ENCODE results near the gene GPRASP1. TPM values are rescaled to one million over a fixed set of nuclear protein-coding genes. Genes with fewer than 3 reads are reported as not detected.

The GPRASP1 gene
- total RNA-seq, 2 experiments from 2014 or later, result 0.97 to 1.3 TPM

GRCh38 chrX:102684772-102685520, 33.7 kb downstream of the GPRASP1 start:
- POLR2A ChIA-PET, result no interaction called here
- CTCF ChIA-PET, result no interaction called here

GRCh38 chrX:102694749-102695148, 43.5 kb downstream of the GPRASP1 start:
- CTCF ChIA-PET, result no interaction called here
- POLR2A ChIA-PET, result no interaction called here

- ChIA-PET POLR2A (no interaction called here), CTCF (no interaction called here)
These were observed 45.0 kb downstream of the GPRASP1 start for GRCh38 chrX:102696306-102696705.

GRCh38 chrX:102697494-102697893, 46.2 kb downstream of the GPRASP1 start:
- CTCF ChIA-PET, result no interaction called here
- POLR2A ChIA-PET, result no interaction called here

Other genes with a start within 250 kb of the GPRASP1 start
- gene NXF2B, start 211.5 kb upstream of the GPRASP1 start, total RNA-seq, result not detected
- gene TCP11X2, start 179.7 kb upstream of the GPRASP1 start, total RNA-seq, result not detected
- gene TMSB15A, start 134.7 kb upstream of the GPRASP1 start, total RNA-seq, result under 1 TPM in 1 of 2 experiments, not detected in 1; 0.38 TPM
- 1 to 10 TPM; 6.2 to 8.1 TPM for gene ARMCX5, start 52.0 kb upstream of the GPRASP1 start, total RNA-seq
- under 1 TPM; 0.52 to 0.57 TPM for gene GPRASP2, start 61.0 kb downstream of the GPRASP1 start, total RNA-seq
- gene GPRASP3, start 69.3 kb downstream of the GPRASP1 start, total RNA-seq, result 1 to 10 TPM; 1.9 to 2.4 TPM

All from activated CD8-positive, alpha-beta memory T cell treated with anti-CD3 and anti-CD28 coated beads for 36 hours (primary cell).